ENCODE measurements around the gene BABAM1. TPM values are rescaled to one million over a fixed set of nuclear protein-coding genes. Genes with fewer than 3 reads are reported as not detected.
A peak's percentile ranks its signal among the peaks of the same experiment; 100 is the strongest.

BABAM1 gene
- total and polyA plus RNA-seq, 9 of the 15 experiments (the other 6 are each of a cell fraction or from before 2014, with no cell fraction given): 14.7 to 160 (median 113) TPM

- no peak for TF ChIP-seq HOMEZ (CRISPR knock-in tag; IDR thresholded peaks at IDR 0.05)
- TF ChIP-seq ZNF780A (CRISPR knock-in tag; IDR thresholded peaks at IDR 0.05): no peak
- no peak for TF ChIP-seq HOXB6 (CRISPR knock-in tag; IDR thresholded peaks at IDR 0.05; ENCODE audit: borderline replicate concordance)
- TF ChIP-seq, protein P1, sequence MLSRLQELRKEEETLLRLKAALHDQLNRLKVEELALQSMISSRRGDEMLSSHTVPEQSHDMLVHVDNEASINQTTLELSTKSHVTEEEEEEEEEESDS (CRISPR knock-in tag; IDR thresholded peaks at IDR 0.05): no peak
- no peak for TF ChIP-seq PPARD (CRISPR knock-in tag; IDR thresholded peaks at IDR 0.05)
- TF ChIP-seq ZBTB17 (CRISPR knock-in tag; IDR thresholded peaks at IDR 0.05): peak; percentile 73; the same call in 1 of the 2 replicates
- no peak for TF ChIP-seq MXI1 (IDR thresholded peaks at IDR 0.05; ENCODE audit: low read depth, low read length)
- TF ChIP-seq YY1 (IDR thresholded peaks at IDR 0.05; ENCODE audit: borderline replicate concordance in 1 of 3, control insufficient read depth in 1 of 3, extremely low read depth in 1 of 3, insufficient read depth in 3 of 3, insufficient read length in 1 of 3, insufficient replicate concordance in 2 of 3, low read depth in 1 of 3, low read length in 2 of 3): peak in 1 of 3 experiments; percentile 63
- no peak for TF ChIP-seq MED1 (CRISPR knock-in tag; IDR thresholded peaks at IDR 0.05; ENCODE audit: borderline replicate concordance)
- no peak for TF ChIP-seq GTF3C2 (IDR thresholded peaks at IDR 0.05; ENCODE audit: borderline replicate concordance, extremely low read depth, insufficient read length)
- TF ChIP-seq ZC3H8 (IDR thresholded peaks at IDR 0.05): no peak
- TF ChIP-seq KDM5B (IDR thresholded peaks at IDR 0.05; ENCODE audit: insufficient replicate concordance, low read depth, low read length): peak; percentile 92
- TF ChIP-seq USF1 (CRISPR knock-in tag; IDR thresholded peaks at IDR 0.05): peak; percentile 57; the same call in 1 of the 2 replicates
- TF ChIP-seq TEAD4 (IDR thresholded peaks at IDR 0.05; ENCODE audit: low read length): 0 out of 2 replicates have a peak, but pooled peaks have one; percentile 2
- no peak for TF ChIP-seq TEAD4 (CRISPR knock-in tag; IDR thresholded peaks at IDR 0.05; ENCODE audit: borderline replicate concordance)
- peak; percentile 95 to 96 for TF ChIP-seq NRF1 (conservative IDR thresholded peaks at IDR 0.05 in 1 of 2, IDR thresholded peaks at IDR 0.05 in 1 of 2)
- no peak for TF ChIP-seq SIRT6 (IDR thresholded peaks at IDR 0.05; ENCODE audit: low read depth, low read length)
- no peak for TF ChIP-seq TRIM24 (IDR thresholded peaks at IDR 0.05)
- TF ChIP-seq SMC3 (conservative IDR thresholded peaks at IDR 0.05; ENCODE audit: insufficient read depth, low read depth, low read length): no peak
- no peak for TF ChIP-seq EWSR1 (IDR thresholded peaks at IDR 0.05; ENCODE audit: borderline replicate concordance, low read depth, partially characterized antibody)
Observed at GRCh38 chr19:17226002-17226933, 41.0 kb upstream of the BABAM1 start, which contains the start of gene OCEL1 (continued).

Data from K562 (cell line).